Measurements from ENCODE around the gene LZTS2. TPM values are rescaled to one million over a fixed set of nuclear protein-coding genes. Genes with fewer than 3 reads are reported as not detected.

LZTS2 gene
- total and polyA plus RNA-seq, 2 experiments from 2014 or later, result 27.6 to 88.3 TPM

GRCh38 chr10:100982916-100983830 lies 16.4 kb upstream of the LZTS2 start:
- Histone ChIP-seq H3K36me3 (ENCODE audit: insufficient read depth) (no peaks in the 10 kb centered on the region), H3F3A (replicated peaks; ENCODE audit: low read depth) (peaks cover 7% of the 10 kb centered on the region; the same call in 1 of the 2 replicates), H3K27ac (ENCODE audit: low read depth) (no peak overlapping the region), H2AFZ (no peak overlapping the region), H3K27me3 (ENCODE audit: insufficient read depth) (no peaks in the 10 kb centered on the region), H4K20me1 (replicated peaks; ENCODE audit: insufficient read depth) (peaks cover 10% of the 10 kb centered on the region; the same call in 1 of the 2 replicates), H3K79me2 (replicated peaks; ENCODE audit: insufficient read depth) (peaks cover 20% of the 10 kb centered on the region), H3K4me3 (no peak overlapping the region), H3K9me2 (ENCODE audit: insufficient read depth) (no peaks in the 10 kb centered on the region), H3K4me1 (ENCODE audit: insufficient read depth) (no peaks in the 10 kb centered on the region), H3K4me2 (no peak overlapping the region)
- Mint-ChIP-seq H3K36me3 (ENCODE audit: low read depth) (peaks cover 11% of the 10 kb centered on the region), H3K4me1 (peaks cover 12% of the 10 kb centered on the region), H3K9me3 (peaks cover 2% of the 10 kb centered on the region; the same call in 1 of the 3 replicates), H3K27me3 (ENCODE audit: insufficient read depth, low read depth, poor library complexity) (peaks cover 19% of the 10 kb centered on the region), H3K4me3 (no peak overlapping the region; the same call in 2 of the 3 replicates), H3K27ac (no peak overlapping the region)
- ATAC-seq, result no peak
- TF ChIP-seq ETS1 (IDR thresholded peaks at IDR 0.05) (no peak), ZNF331 (CRISPR knock-in tag; IDR thresholded peaks at IDR 0.05; ENCODE audit: low read depth) (no peak), EZH2phosphoT487 (IDR thresholded peaks at IDR 0.05; ENCODE audit: unreplicated experiment) (no peak), CREB1 (CRISPR knock-in tag; IDR thresholded peaks at IDR 0.05; ENCODE audit: low read depth) (no peak), JUNB (IDR thresholded peaks at IDR 0.05; ENCODE audit: unreplicated experiment) (no peak), EZH2 (IDR thresholded peaks at IDR 0.05; ENCODE audit: low read depth, unreplicated experiment) (no peak), STAT1 (IDR thresholded peaks at IDR 0.05; ENCODE audit: unreplicated experiment) (no peak), CTCF (conservative IDR thresholded peaks at IDR 0.05; ENCODE audit: low read depth in 2 of 2) (no peak)
- no peak for DNase-seq (ENCODE audit: low spot score)

- peaks cover 29% of the 10 kb centered on the region for H3K79me2 ChIP-seq (replicated peaks; ENCODE audit: insufficient read depth)
- Mint-ChIP-seq H3K27me3 (ENCODE audit: insufficient read depth, low read depth, poor library complexity) (peaks cover 19% of the 10 kb centered on the region), H3K36me3 (ENCODE audit: low read depth) (peaks cover 16% of the 10 kb centered on the region), H3K27ac (no peak overlapping the region), H3K9me3 (peaks cover 2% of the 10 kb centered on the region; the same call in 1 of the 3 replicates), H3K4me3 (no peak overlapping the region), H3K4me1 (peaks cover 12% of the 10 kb centered on the region)
- no peak overlapping the region for H3K4me2 ChIP-seq
- H3K27me3 ChIP-seq (ENCODE audit: insufficient read depth), result no peaks in the 10 kb centered on the region
- peaks cover 11% of the 10 kb centered on the region; the same call in 1 of the 2 replicates for H4K20me1 ChIP-seq (replicated peaks; ENCODE audit: insufficient read depth)
- no peak overlapping the region for H2AFZ ChIP-seq
- H3K27ac ChIP-seq (ENCODE audit: low read depth), result no peak overlapping the region
- no peaks in the 10 kb centered on the region for H3K9me2 ChIP-seq (ENCODE audit: insufficient read depth)
- H3K4me1 ChIP-seq (ENCODE audit: insufficient read depth), result no peaks in the 10 kb centered on the region
- no peak overlapping the region for H3K4me3 ChIP-seq
- DNase-seq (ENCODE audit: low spot score) (no peak), ATAC-seq (no peak)
- no peaks in the 10 kb centered on the region for H3K36me3 ChIP-seq (ENCODE audit: insufficient read depth)
- TF ChIP-seq, protein P1, sequence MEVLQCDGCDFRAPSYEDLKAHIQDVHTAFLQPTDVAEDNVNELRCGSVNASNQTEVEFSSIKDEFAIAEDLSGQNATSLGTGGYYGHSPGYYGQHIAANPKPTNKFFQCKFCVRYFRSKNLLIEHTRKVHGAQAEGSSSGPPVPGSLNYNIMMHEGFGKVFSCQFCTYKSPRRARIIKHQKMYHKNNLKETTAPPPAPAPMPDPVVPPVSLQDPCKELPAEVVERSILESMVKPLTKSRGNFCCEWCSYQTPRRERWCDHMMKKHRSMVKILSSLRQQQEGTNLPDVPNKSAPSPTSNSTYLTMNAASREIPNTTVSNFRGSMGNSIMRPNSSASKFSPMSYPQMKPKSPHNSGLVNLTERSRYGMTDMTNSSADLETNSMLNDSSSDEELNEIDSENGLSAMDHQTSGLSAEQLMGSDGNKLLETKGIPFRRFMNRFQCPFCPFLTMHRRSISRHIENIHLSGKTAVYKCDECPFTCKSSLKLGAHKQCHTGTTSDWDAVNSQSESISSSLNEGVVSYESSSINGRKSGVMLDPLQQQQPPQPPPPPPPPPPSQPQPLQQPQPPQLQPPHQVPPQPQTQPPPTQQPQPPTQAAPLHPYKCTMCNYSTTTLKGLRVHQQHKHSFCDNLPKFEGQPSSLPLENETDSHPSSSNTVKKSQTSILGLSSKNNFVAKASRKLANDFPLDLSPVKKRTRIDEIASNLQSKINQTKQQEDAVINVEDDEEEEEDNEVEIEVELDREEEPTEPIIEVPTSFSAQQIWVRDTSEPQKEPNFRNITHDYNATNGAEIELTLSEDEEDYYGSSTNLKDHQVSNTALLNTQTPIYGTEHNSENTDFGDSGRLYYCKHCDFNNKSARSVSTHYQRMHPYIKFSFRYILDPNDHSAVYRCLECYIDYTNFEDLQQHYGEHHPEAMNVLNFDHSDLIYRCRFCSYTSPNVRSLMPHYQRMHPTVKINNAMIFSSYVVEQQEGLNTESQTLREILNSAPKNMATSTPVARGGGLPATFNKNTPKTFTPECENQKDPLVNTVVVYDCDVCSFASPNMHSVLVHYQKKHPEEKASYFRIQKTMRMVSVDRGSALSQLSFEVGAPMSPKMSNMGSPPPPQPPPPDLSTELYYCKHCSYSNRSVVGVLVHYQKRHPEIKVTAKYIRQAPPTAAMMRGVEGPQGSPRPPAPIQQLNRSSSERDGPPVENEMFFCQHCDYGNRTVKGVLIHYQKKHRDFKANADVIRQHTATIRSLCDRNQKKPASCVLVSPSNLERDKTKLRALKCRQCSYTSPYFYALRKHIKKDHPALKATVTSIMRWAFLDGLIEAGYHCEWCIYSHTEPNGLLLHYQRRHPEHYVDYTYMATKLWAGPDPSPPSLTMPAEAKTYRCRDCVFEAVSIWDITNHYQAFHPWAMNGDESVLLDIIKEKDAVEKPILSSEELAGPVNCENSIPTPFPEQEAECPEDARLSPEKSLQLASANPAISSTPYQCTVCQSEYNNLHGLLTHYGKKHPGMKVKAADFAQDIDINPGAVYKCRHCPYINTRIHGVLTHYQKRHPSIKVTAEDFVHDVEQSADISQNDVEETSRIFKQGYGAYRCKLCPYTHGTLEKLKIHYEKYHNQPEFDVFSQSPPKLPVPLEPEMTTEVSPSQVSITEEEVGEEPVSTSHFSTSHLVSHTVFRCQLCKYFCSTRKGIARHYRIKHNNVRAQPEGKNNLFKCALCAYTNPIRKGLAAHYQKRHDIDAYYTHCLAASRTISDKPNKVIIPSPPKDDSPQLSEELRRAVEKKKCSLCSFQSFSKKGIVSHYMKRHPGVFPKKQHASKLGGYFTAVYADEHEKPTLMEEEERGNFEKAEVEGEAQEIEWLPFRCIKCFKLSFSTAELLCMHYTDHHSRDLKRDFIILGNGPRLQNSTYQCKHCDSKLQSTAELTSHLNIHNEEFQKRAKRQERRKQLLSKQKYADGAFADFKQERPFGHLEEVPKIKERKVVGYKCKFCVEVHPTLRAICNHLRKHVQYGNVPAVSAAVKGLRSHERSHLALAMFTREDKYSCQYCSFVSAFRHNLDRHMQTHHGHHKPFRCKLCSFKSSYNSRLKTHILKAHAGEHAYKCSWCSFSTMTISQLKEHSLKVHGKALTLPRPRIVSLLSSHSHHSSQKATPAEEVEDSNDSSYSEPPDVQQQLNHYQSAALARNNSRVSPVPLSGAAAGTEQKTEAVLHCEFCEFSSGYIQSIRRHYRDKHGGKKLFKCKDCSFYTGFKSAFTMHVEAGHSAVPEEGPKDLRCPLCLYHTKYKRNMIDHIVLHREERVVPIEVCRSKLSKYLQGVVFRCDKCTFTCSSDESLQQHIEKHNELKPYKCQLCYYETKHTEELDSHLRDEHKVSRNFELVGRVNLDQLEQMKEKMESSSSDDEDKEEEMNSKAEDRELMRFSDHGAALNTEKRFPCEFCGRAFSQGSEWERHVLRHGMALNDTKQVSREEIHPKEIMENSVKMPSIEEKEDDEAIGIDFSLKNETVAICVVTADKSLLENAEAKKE (CRISPR knock-in tag; IDR thresholded peaks at IDR 0.05), result no peak
- peak; percentile 7; the same call in 1 of the 2 replicates for TF ChIP-seq POLR2AphosphoS5 (IDR thresholded peaks at IDR 0.05; ENCODE audit: low read depth)
- H3F3A ChIP-seq (replicated peaks; ENCODE audit: low read depth), result peaks cover 7% of the 10 kb centered on the region; the same call in 1 of the 2 replicates
Observed at GRCh38 chr10:100983868-100984671, 15.5 kb upstream of the LZTS2 start.
